Measurements from ENCODE around the gene NUP210. TPM values are rescaled to one million over a fixed set of nuclear protein-coding genes. Genes with fewer than 3 reads are reported as not detected.

The NUP210 gene
- total RNA-seq, 1 experiment from 2014 or later = 64.0 TPM

- Histone ChIP-seq H3K9me2 (replicated peaks; ENCODE audit: low read length) (no peaks in the 10 kb centered on the region), H3K4me3 (ENCODE audit: low read length) (no peak overlapping the region), H3K4me1 (ENCODE audit: insufficient read depth, low read length) (peaks cover 24% of the 10 kb centered on the region), H3K36me3 (ENCODE audit: low read depth, low read length) (no peaks in the 10 kb centered on the region), H3K9ac (ENCODE audit: low read length) (no peak overlapping the region), H3K4me2 (ENCODE audit: low read length) (no peak overlapping the region), H4K20me1 (ENCODE audit: low read length) (peaks cover 11% of the 10 kb centered on the region; the same call in 1 of the 2 replicates), H3K9me3 (ENCODE audit: low read length) (no peaks in the 10 kb centered on the region), H3K27ac (ENCODE audit: low read length) (no peak overlapping the region), H3K79me2 (ENCODE audit: low read length) (peaks cover 81% of the 10 kb centered on the region), H3F3A (ENCODE audit: low read length, unreplicated experiment) (no peaks in the 10 kb centered on the region), H2AFZ (ENCODE audit: low read length) (no peak overlapping the region), H3K27me3 (ENCODE audit: low read length) (no peaks in the 10 kb centered on the region)
- intact Hi-C loops (cut with micrococcal nuclease) = no loop called here
- DNase-seq = no peak
- ChIA-PET POLR2A (ENCODE audit: unreplicated experiment) (no interaction called here), CTCF (interaction anchor here (0.6 kb wide), 1 partner anchor 174 kb away, joined by 6 read pairs; no protein-coding TSS in a partner anchor)
- BruUV-seq (replicated peaks) = no TSS peak
- no peak for ATAC-seq
- no peak for TF ChIP-seq EZH2phosphoT487 (IDR thresholded peaks at IDR 0.05; ENCODE audit: borderline replicate concordance, low read length)
- no peak for TF ChIP-seq EZH2 (IDR thresholded peaks at IDR 0.05; ENCODE audit: low read length, unreplicated experiment)
- TF ChIP-seq CTCF (conservative IDR thresholded peaks at IDR 0.05; ENCODE audit: low read depth, low read length) = no peak
These were observed 141.2 kb downstream of the NUP210 start for GRCh38 chr3:13278783-13279531.

- Histone ChIP-seq H3K79me2 (ENCODE audit: low read length) (peaks cover 85% of the 10 kb centered on the region), H3K36me3 (ENCODE audit: low read depth, low read length) (no peaks in the 10 kb centered on the region), H3K4me1 (ENCODE audit: insufficient read depth, low read length) (peaks cover 24% of the 10 kb centered on the region), H3K27me3 (ENCODE audit: low read length) (no peaks in the 10 kb centered on the region), H4K20me1 (ENCODE audit: low read length) (peaks cover 11% of the 10 kb centered on the region; the same call in 1 of the 2 replicates), H3K9me3 (ENCODE audit: low read length) (no peaks in the 10 kb centered on the region), H3K9ac (ENCODE audit: low read length) (no peak overlapping the region), H3K4me3 (ENCODE audit: low read length) (no peak overlapping the region; the same call in 1 of the 2 replicates), H3K4me2 (ENCODE audit: low read length) (peak overlapping the region; percentile 56), H3F3A (ENCODE audit: low read length, unreplicated experiment) (no peaks in the 10 kb centered on the region), H3K27ac (ENCODE audit: low read length) (no peak overlapping the region), H2AFZ (ENCODE audit: low read length) (no peak overlapping the region), H3K9me2 (replicated peaks; ENCODE audit: low read length) (no peaks in the 10 kb centered on the region)
- no TSS peak for BruUV-seq (replicated peaks)
- ATAC-seq (peak; percentile 52), DNase-seq (peak; percentile 85)
- POLR2A ChIA-PET (ENCODE audit: unreplicated experiment) = no interaction called here
- TF ChIP-seq EZH2phosphoT487 (IDR thresholded peaks at IDR 0.05; ENCODE audit: borderline replicate concordance, low read length) (no peak), EZH2 (IDR thresholded peaks at IDR 0.05; ENCODE audit: low read length, unreplicated experiment) (no peak), CTCF (conservative IDR thresholded peaks at IDR 0.05; ENCODE audit: low read depth, low read length) (no peak)
- CTCF ChIA-PET = interaction anchor here (0.6 kb wide), 1 partner anchor 175 kb away, joined by 6 read pairs; no protein-coding TSS in a partner anchor
- intact Hi-C loops (cut with micrococcal nuclease) = no loop called here
These were observed 142.1 kb downstream of the NUP210 start for GRCh38 chr3:13277860-13278531.
